NT2/D1 (cell line): ENCODE results near the gene GADL1.
A peak's percentile ranks its signal among the peaks of the same experiment; 100 is the strongest.

ENCODE experiments used
- DNase-seq: peaks from one replicate; pipeline ENCODE4 v3.0.0-alpha.2; 2011; ENCODE audit warnings: low read depth, low spot score
- H3K27me3 ChIP-seq: 2 replicates; pipeline ENCODE4 v1.6.0; 2011; ENCODE audit warnings: mild to moderate bottlenecking; ENCODE audit not compliant: insufficient read length, insufficient read depth
- H3K36me3 ChIP-seq: 2 replicates; pipeline ENCODE4 v1.6.1; 2011; ENCODE audit warnings: mild to moderate bottlenecking, low read length, mixed read lengths; ENCODE audit not compliant: insufficient read depth, insufficient read length
- H3K4me1 ChIP-seq: 2 replicates; pipeline ENCODE4 v1.5.1; 2011; ENCODE audit not compliant: insufficient read depth, insufficient read length
- H3K4me3 ChIP-seq: 2 replicates; pipeline ENCODE4 v1.5.1; 2011; ENCODE audit warnings: low read depth; ENCODE audit not compliant: insufficient read length
- H3K9ac ChIP-seq: 2 replicates; pipeline ENCODE4 v1.6.0; 2011; ENCODE audit warnings: low read depth; ENCODE audit not compliant: insufficient read length
- H3K9me3 ChIP-seq: 2 replicates; pipeline ENCODE4 v1.5.1; 2011; ENCODE audit warnings: mild to moderate bottlenecking, low read length; ENCODE audit not compliant: insufficient read depth
- SUZ12 ChIP-seq: IDR thresholded peaks from 2 replicates; pipeline ENCODE4 v1.6.1; 2011; ENCODE audit not compliant: insufficient read length, insufficient read depth; ENCODE audit errors: extremely low read depth
- YY1 ChIP-seq: IDR thresholded peaks from 2 replicates; pipeline ENCODE4 v1.6.1; 2011; ENCODE audit not compliant: insufficient read length, insufficient read depth
- ZNF274 ChIP-seq: IDR thresholded peaks from 2 replicates; pipeline ENCODE4 v1.6.1; 2011; ENCODE audit warnings: mild to moderate bottlenecking, low read depth, low read length

Gene GADL1

GRCh38 chr3:30778933-30779332 lies 115.5 kb downstream of the GADL1 start:
- Histone ChIP-seq H3K9ac (no peak overlapping the region), H3K4me3 (no peak overlapping the region), H3K9me3 (no peaks in the 10 kb centered on the region), H3K27me3 (no peaks in the 10 kb centered on the region), H3K4me1 (no peaks in the 10 kb centered on the region), H3K36me3 (no peaks in the 10 kb centered on the region)
- TF ChIP-seq SUZ12 (no peak), YY1 (no peak), ZNF274 (no peak)
- DNase-seq: no peak

GRCh38 chr3:30777426-30778113 lies 116.9 kb downstream of the GADL1 start:
- TF ChIP-seq ZNF274 (no peak), SUZ12 (no peak), YY1 (no peak)
- Histone ChIP-seq H3K9me3 (no peaks in the 10 kb centered on the region), H3K4me1 (no peaks in the 10 kb centered on the region), H3K4me3 (no peak overlapping the region), H3K9ac (no peak overlapping the region), H3K27me3 (no peaks in the 10 kb centered on the region), H3K36me3 (no peaks in the 10 kb centered on the region)
- DNase-seq: no peak

- Histone ChIP-seq H3K9me3 (no peaks in the 10 kb centered on the region), H3K27me3 (no peaks in the 10 kb centered on the region), H3K4me3 (no peak overlapping the region), H3K36me3 (no peaks in the 10 kb centered on the region), H3K4me1 (no peaks in the 10 kb centered on the region), H3K9ac (no peak overlapping the region)
- DNase-seq: no peak
- TF ChIP-seq SUZ12 (no peak), ZNF274 (no peak), YY1 (no peak)
Measured at GRCh38 chr3:30776186-30776815, 118.2 kb downstream of the GADL1 start.

- Histone ChIP-seq H3K27me3 (no peaks in the 10 kb centered on the region), H3K36me3 (no peaks in the 10 kb centered on the region), H3K9ac (no peak overlapping the region), H3K4me3 (no peak overlapping the region), H3K4me1 (no peaks in the 10 kb centered on the region), H3K9me3 (no peaks in the 10 kb centered on the region)
- TF ChIP-seq ZNF274: no peak
- no peak for TF ChIP-seq SUZ12
- TF ChIP-seq YY1: no peak
- no peak for DNase-seq
Measured at GRCh38 chr3:30775040-30775439, 119.4 kb downstream of the GADL1 start.

GRCh38 chr3:30774062-30774461 lies 120.4 kb downstream of the GADL1 start:
- H3K9me3 ChIP-seq: no peaks in the 10 kb centered on the region
- H3K27me3 ChIP-seq: no peaks in the 10 kb centered on the region
- H3K4me3 ChIP-seq: no peak overlapping the region
- DNase-seq: no peak
- no peaks in the 10 kb centered on the region for H3K36me3 ChIP-seq
- no peaks in the 10 kb centered on the region for H3K4me1 ChIP-seq
- TF ChIP-seq YY1 (no peak), SUZ12 (no peak), ZNF274 (no peak)
- H3K9ac ChIP-seq: no peak overlapping the region

DNA sequence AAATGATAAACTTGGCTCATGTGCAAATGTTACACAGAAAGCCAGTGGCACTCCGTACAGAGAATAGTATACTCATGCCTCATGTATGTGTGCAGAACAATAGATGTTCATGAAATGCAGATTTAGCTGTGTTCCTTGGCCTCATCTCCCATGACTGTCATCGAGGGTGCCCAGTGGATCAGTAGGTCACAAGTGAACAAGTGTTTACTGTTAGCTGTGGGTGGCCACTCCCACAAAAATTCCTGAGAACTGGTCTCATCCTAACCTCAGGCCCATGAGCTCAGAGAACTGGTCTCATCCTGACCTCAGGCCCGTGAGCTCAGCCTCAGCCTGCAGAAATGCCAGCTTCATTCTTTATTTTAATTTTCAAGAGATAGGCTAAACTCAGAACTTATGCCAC lies 124.1 kb downstream of the GADL1 start:
- Histone ChIP-seq H3K9ac (no peak overlapping the region), H3K36me3 (no peaks in the 10 kb centered on the region), H3K27me3 (no peaks in the 10 kb centered on the region), H3K4me1 (no peaks in the 10 kb centered on the region), H3K4me3 (no peak overlapping the region), H3K9me3 (no peaks in the 10 kb centered on the region)
- no peak for TF ChIP-seq ZNF274
- TF ChIP-seq YY1: no peak
- no peak for TF ChIP-seq SUZ12
- DNase-seq: no peak

DNA sequence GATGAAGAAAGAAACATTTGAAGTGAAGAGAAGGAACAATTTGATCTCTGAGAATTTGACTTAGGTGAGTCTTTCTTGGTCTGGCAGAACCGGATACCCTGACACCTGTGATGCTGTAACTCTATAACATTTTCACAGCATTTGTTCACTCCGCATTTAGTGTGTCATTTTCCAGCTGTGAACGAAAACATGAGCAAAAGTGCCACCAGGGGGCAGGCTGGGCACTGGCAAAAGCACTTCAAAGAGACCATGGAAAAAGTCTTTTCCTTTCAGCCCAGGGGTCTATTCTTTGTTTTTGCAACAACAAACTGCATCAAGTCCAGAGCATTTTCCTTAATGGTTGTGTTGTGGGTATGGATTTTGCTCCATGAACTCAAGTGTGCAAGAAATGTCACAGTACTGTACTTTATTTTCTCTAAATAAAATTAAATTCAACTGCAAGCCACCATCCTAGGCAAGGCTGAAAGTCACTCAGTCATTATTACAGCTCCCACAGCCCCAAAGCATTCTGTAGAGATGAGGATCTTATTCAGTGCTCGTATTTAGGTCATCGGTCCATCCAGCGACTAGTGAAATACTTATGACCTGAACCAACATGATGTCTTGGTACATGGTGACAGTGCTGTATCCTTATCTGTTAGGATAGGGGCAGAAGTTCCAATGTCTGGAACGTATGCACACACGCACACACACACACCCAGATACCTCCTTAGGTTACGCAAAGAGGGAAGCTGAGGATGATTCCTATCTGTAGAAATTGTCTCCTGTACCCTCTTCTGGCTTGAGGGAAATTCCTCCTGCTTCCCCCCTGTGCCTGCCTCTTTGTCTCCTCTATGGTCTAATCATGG lies 125.5 kb downstream of the GADL1 start:
- no peaks in the 10 kb centered on the region for H3K9me3 ChIP-seq
- TF ChIP-seq YY1 (no peak), ZNF274 (no peak), SUZ12 (no peak)
- H3K9ac ChIP-seq: no peak overlapping the region
- no peak overlapping the region for H3K4me3 ChIP-seq
- H3K36me3 ChIP-seq: no peaks in the 10 kb centered on the region
- no peaks in the 10 kb centered on the region for H3K27me3 ChIP-seq
- peak; percentile 60 for DNase-seq
- H3K4me1 ChIP-seq: no peaks in the 10 kb centered on the region
